Endothelial cell of umbilical vein (primary cell): ENCODE data around the gene PRKAR1B. TPM values are rescaled to one million over a fixed set of nuclear protein-coding genes. Genes with fewer than 3 reads are reported as not detected.

Experiments
- BruUV-seq: library from RNA; stranded (reverse); fragments of 400-500 nt; replicated peaks from 2 replicates; lab custom pipeline; 2021; lab: Mats Ljungman, UMichigan
- CTCF ChIA-PET: fragments of 300-600, 350-600 bp; sonication (Branson Sonifier 250); formaldehyde crosslinking; loops from one replicate; lab custom pipeline; 2021; ENCODE audit warnings: antibody characterized with exemption, inconsistent platforms; lab: Charles Lee
- POLR2A ChIA-PET: fragments of 300-600, 350-600 bp; sonication (Branson Sonifier 250); formaldehyde crosslinking; loops from one replicate; lab custom pipeline; 2021; ENCODE audit warnings: antibody characterized with exemption, inconsistent platforms; lab: Charles Lee
- DNase-seq: peaks from one replicate; pipeline ENCODE4 v3.0.0-alpha.2; 2011; ENCODE audit warnings: low read depth, low spot score
- FAIRE-seq: peaks from 2 replicates; lab custom pipeline; 2011; peaks lifted over from hg19 to GRCh38; lab: Jason Lieb, UNC
- H2AFZ ChIP-seq: 2 replicates; pipeline ENCODE4 v1.6.0; 2012; ENCODE audit warnings: low read depth, low read length, control low read depth, inconsistent platforms
- H3K27ac ChIP-seq: 2 replicates; pipeline ENCODE4 v1.5.1; 2011; ENCODE audit warnings: low read depth, mild to moderate bottlenecking, control low read depth, low read length, moderate library complexity; ENCODE audit not compliant: insufficient read depth
- H3K27me3 ChIP-seq, 2 experiments: 2 replicates each; pipeline versions ENCODE4 v1.6.0 to v1.6.1; 2011; ENCODE audit warnings: low read length in 2 of 2, mixed read lengths in 1 of 2; ENCODE audit not compliant: control insufficient read depth in 2 of 2, insufficient read depth in 2 of 2
- H3K36me3 ChIP-seq, 2 experiments: 2 replicates in 1 of 2; 3 replicates in 1 of 2; pipeline ENCODE4 v1.5.1; 2011; ENCODE audit warnings: low read length in 2 of 2, mild to moderate bottlenecking in 1 of 2, moderate library complexity in 1 of 2; ENCODE audit not compliant: control insufficient read depth in 2 of 2, insufficient read depth in 2 of 2; ENCODE audit errors: extremely low read depth in 1 of 2
- H3K4me1 ChIP-seq: 3 replicates; pipeline ENCODE4 v1.5.1; 2011; ENCODE audit warnings: mild to moderate bottlenecking, low read length; ENCODE audit not compliant: control insufficient read depth, insufficient read depth; ENCODE audit errors: extremely low read depth
- H3K4me2 ChIP-seq: 2 replicates; pipeline ENCODE4 v1.6.1; 2011; ENCODE audit warnings: low read length, control low read depth, mixed read lengths; ENCODE audit not compliant: insufficient read depth
- H3K4me3 ChIP-seq, 3 experiments: fragments of 200-600 bp in 1 of 3; sonication (generic), shearing (Covaris generic) in 1 of 3; replicated peaks in 1 of 3; 2 replicates each; pipeline ENCODE4 v1.5.1; 2011 to 2016; ENCODE audit warnings: control low read depth in 3 of 3, low read length in 3 of 3, mild to moderate bottlenecking in 2 of 3, inconsistent platforms in 1 of 3, low read depth in 1 of 3, moderate library complexity in 1 of 3; ENCODE audit not compliant: insufficient read depth in 1 of 3
- H3K79me2 ChIP-seq: 2 replicates; pipeline ENCODE4 v1.6.0; 2012; ENCODE audit warnings: low read length, inconsistent platforms; ENCODE audit not compliant: control insufficient read depth, insufficient read depth
- H3K9ac ChIP-seq: replicated peaks from 2 replicates; pipeline ENCODE3; 2011; ENCODE audit warnings: low read length, control low read depth; ENCODE audit not compliant: insufficient read depth; ENCODE audit errors: extremely low read depth
- H3K9me1 ChIP-seq: replicated peaks from 3 replicates; pipeline ENCODE4 v1.6.0; 2011; ENCODE audit warnings: mild to moderate bottlenecking, low read length; ENCODE audit not compliant: control insufficient read depth, insufficient read depth; ENCODE audit errors: extremely low read depth
- H3K9me3 ChIP-seq: replicated peaks from 2 replicates; pipeline ENCODE4 v1.5.1; 2012; ENCODE audit warnings: low read length, inconsistent platforms; ENCODE audit not compliant: control insufficient read depth, insufficient read depth
- H4K20me1 ChIP-seq: replicated peaks from 2 replicates; pipeline ENCODE3; 2011; ENCODE audit warnings: mild to moderate bottlenecking, low read length; ENCODE audit not compliant: control insufficient read depth, insufficient read depth; ENCODE audit errors: extremely low read depth
- CTCF ChIP-seq, 2 donors: IDR thresholded peaks; 1 replicate in 1 of 2; 2 replicates in 1 of 2; pipeline ENCODE4 v1.5.1; 2011; ENCODE audit warnings: low read length in 2 of 2, mild to moderate bottlenecking in 2 of 2, moderate library complexity in 2 of 2, control low read depth in 1 of 2, inconsistent platforms in 1 of 2, low read depth in 1 of 2; ENCODE audit not compliant: insufficient read depth in 1 of 2; ENCODE audit errors: extremely low read depth in 1 of 2
- GATA2 ChIP-seq: IDR thresholded peaks from 2 replicates; pipeline ENCODE4 v1.7.0; 2011; ENCODE audit warnings: low read depth, mild to moderate bottlenecking, moderate library complexity, mixed read lengths, low read length; ENCODE audit not compliant: insufficient read length, insufficient read depth
- JUN ChIP-seq: IDR thresholded peaks from 2 replicates; pipeline ENCODE4 v1.6.1; 2011; ENCODE audit warnings: borderline replicate concordance, low read depth; ENCODE audit not compliant: insufficient read length, insufficient read depth
- dilution Hi-C: fragments of 300-500 bp; cut with MboI; formaldehyde crosslinking; loops from one replicate; pipeline ENCODE4 v1.15.0; 2019; ENCODE audit warnings: low sequenced_read_pairs; ENCODE audit not compliant: extremely low pct_ligation_motif_present
- intact Hi-C: fragments of 100-400 bp; cut with micrococcal nuclease; formaldehyde crosslinking; loops from one replicate; pipeline ENCODE4 v1.10.0; 2022
- polyA plus RNA-seq, 4 experiments: library from polyadenylated mRNA; depleted of rRNA in 3 of 4; stranded (reverse) in 3 of 4; unstranded in 1 of 4; fragments of >200 nt; gene quantifications; 2 replicates each; pipeline versions ENCODE4 v1.2.1 to v1.2.3, GENCODE V29; 2011 to 2012; ENCODE audit warnings: missing spikeins in 1 of 4
- total RNA-seq: library from RNA; stranded (reverse); gene quantifications from 2 replicates; pipeline ENCODE4 v1.2.3, GENCODE V29; 2021

The PRKAR1B gene
- total and polyA plus RNA-seq, 2 donors (not counting 3 experiments of a cell fraction or from before 2014, with no cell fraction given) = 15.4 to 29.2 TPM

DNA sequence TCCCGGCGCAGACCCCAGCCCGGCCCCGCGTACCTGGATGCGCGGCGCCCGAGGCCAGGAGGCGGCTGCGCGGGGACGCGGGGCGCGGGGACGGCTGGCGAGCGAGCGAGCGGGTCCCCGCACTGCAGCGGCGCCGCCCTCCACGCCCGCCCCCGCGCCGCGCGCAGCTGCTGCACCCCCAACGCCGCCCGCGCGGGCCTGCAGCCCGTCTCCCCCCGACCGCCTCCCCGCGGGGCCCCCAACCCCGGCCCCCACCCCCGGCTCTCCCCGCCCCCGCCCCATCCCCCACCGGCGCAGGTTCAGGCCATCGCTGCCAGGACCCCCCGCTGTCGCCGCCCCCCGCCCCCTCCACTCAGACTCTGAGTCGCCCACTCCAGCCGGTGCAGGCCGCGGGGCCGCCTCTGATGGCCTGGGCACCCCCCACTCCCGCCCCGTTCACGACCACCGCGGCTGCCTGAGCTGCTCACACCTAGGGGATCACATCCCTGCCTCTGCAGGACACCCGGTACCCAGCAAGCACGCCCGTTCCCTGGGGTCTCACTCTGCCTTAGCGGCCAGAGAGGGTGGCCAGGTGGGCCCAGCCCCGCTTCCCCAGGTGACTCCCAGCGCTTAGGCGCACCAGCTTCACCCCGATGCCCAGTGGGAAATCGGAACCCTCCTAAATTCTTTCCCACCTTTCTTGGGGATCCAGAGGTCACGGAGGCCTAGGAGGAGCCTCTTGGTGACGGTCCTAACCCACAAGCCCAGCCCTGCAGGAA is 14.5 kb downstream of the PRKAR1B start:
- H3K9me3 ChIP-seq = no peaks in the 10 kb centered on the region
- no peak overlapping the region for H3K9ac ChIP-seq
- no peak for TF ChIP-seq GATA2
- TF ChIP-seq JUN = no peak
- no peak for TF ChIP-seq CTCF (IDR thresholded peaks at IDR 0.05; ENCODE audit: extremely low read depth in 1 of 2, insufficient read depth in 1 of 2, low read depth in 1 of 2, low read length in 2 of 2)
- no peaks in the 10 kb centered on the region for H3K36me3 ChIP-seq
- H2AFZ ChIP-seq = peak overlapping the region; percentile 20
- DNase-seq (no peak), FAIRE-seq (no peak)
- BruUV-seq = no TSS peak
- H4K20me1 ChIP-seq = no peaks in the 10 kb centered on the region
- intact Hi-C loops = loop anchor here (5.0 kb wide), 1 partner anchor 195 kb away; the partner anchor contains the start of gene PDGFA
- H3K79me2 ChIP-seq = no peaks in the 10 kb centered on the region
- no peak overlapping the region for H3K27ac ChIP-seq
- no peaks in the 10 kb centered on the region for H3K27me3 ChIP-seq
- H3K4me3 ChIP-seq = peak overlapping the region; percentile 12 to 62 (median 55)
- no peaks in the 10 kb centered on the region for H3K9me1 ChIP-seq
- H3K4me1 ChIP-seq = peaks cover 6% of the 10 kb centered on the region
- CTCF ChIA-PET = no interaction called here
- peak overlapping the region; percentile 22 for H3K4me2 ChIP-seq
- POLR2A ChIA-PET = no interaction called here
- dilution Hi-C loops = no loop called here
